Measurements from ENCODE around the gene TMEM117. TPM values are rescaled to one million over a fixed set of nuclear protein-coding genes. Genes with fewer than 3 reads are reported as not detected.
"Not testable (repeated sequence)": the region's sequence is repeated elsewhere in the genome, so short reads cannot be mapped to it uniquely, and the experiment has no call there.

The TMEM117 gene
- total RNA-seq, 1 experiment from 2014 or later: 5.9 TPM

- no peak overlapping the region for H3K27ac ChIP-seq (ENCODE audit: low read depth, low read length, poor library complexity, severe bottlenecking)
- BruUV-seq (replicated peaks): no TSS peak
- CTCF ChIA-PET: no interaction called here
- no peaks in the 10 kb centered on the region for H3K36me3 ChIP-seq (ENCODE audit: insufficient read depth, low read length, poor library complexity, severe bottlenecking)
- H3K27me3 ChIP-seq (replicated peaks; ENCODE audit: insufficient read depth, low read depth, low read length, poor library complexity): no peaks in the 10 kb centered on the region
- POLR2A ChIA-PET (ENCODE audit: low non-redundant PET): no interaction called here
- intact Hi-C loops (cut with micrococcal nuclease; ENCODE audit: unreplicated experiment): no loop called here
- TF ChIP-seq CTCF (conservative IDR thresholded peaks at IDR 0.05; ENCODE audit: low read depth, low read length) (no peak), EZH2 (IDR thresholded peaks at IDR 0.05; ENCODE audit: borderline replicate concordance, low read depth, low read length, poor library complexity, severe bottlenecking) (no peak)
- H3K4me1 ChIP-seq (ENCODE audit: insufficient read depth, low read length, poor library complexity, severe bottlenecking): no peaks in the 10 kb centered on the region
- no peak for DNase-seq (ENCODE audit: low spot score)
- H3K4me3 ChIP-seq (ENCODE audit: low read depth, low read length, poor library complexity, severe bottlenecking): no peak overlapping the region
- H3K9me3 ChIP-seq (ENCODE audit: low read depth, low read length, poor library complexity, severe bottlenecking): no peaks in the 10 kb centered on the region
Observed at GRCh38 chr12:43861015-43861839, 25.3 kb downstream of the TMEM117 start.

GRCh38 chr12:43861840-43862150 lies 25.9 kb downstream of the TMEM117 start:
- H3K27me3 ChIP-seq (replicated peaks; ENCODE audit: insufficient read depth, low read depth, low read length, poor library complexity): no peaks in the 10 kb centered on the region
- no peak for DNase-seq (ENCODE audit: low spot score)
- no peaks in the 10 kb centered on the region for H3K36me3 ChIP-seq (ENCODE audit: insufficient read depth, low read length, poor library complexity, severe bottlenecking)
- ChIA-PET CTCF (no interaction called here), POLR2A (ENCODE audit: low non-redundant PET) (no interaction called here)
- intact Hi-C loops (cut with micrococcal nuclease; ENCODE audit: unreplicated experiment): no loop called here
- H3K4me1 ChIP-seq (ENCODE audit: insufficient read depth, low read length, poor library complexity, severe bottlenecking): no peaks in the 10 kb centered on the region
- no peak for TF ChIP-seq CTCF (conservative IDR thresholded peaks at IDR 0.05; ENCODE audit: low read depth, low read length)
- TF ChIP-seq EZH2 (IDR thresholded peaks at IDR 0.05; ENCODE audit: borderline replicate concordance, low read depth, low read length, poor library complexity, severe bottlenecking): no peak
- H3K27ac ChIP-seq (ENCODE audit: low read depth, low read length, poor library complexity, severe bottlenecking): no peak overlapping the region
- no TSS peak for BruUV-seq (replicated peaks)
- H3K4me3 ChIP-seq (ENCODE audit: low read depth, low read length, poor library complexity, severe bottlenecking): no peak overlapping the region
- no peaks in the 10 kb centered on the region for H3K9me3 ChIP-seq (ENCODE audit: low read depth, low read length, poor library complexity, severe bottlenecking)

GRCh38 chr12:43863770-43864366 lies 28.0 kb downstream of the TMEM117 start:
- Histone ChIP-seq H3K27me3 (replicated peaks; ENCODE audit: insufficient read depth, low read depth, low read length, poor library complexity) (no peaks in the 10 kb centered on the region), H3K36me3 (ENCODE audit: insufficient read depth, low read length, poor library complexity, severe bottlenecking) (no peaks in the 10 kb centered on the region), H3K4me3 (ENCODE audit: low read depth, low read length, poor library complexity, severe bottlenecking) (no peak overlapping the region), H3K4me1 (ENCODE audit: insufficient read depth, low read length, poor library complexity, severe bottlenecking) (no peaks in the 10 kb centered on the region), H3K9me3 (ENCODE audit: low read depth, low read length, poor library complexity, severe bottlenecking) (no peaks in the 10 kb centered on the region), H3K27ac (ENCODE audit: low read depth, low read length, poor library complexity, severe bottlenecking) (no peak overlapping the region)
- intact Hi-C loops (cut with micrococcal nuclease; ENCODE audit: unreplicated experiment): no loop called here
- DNase-seq (ENCODE audit: low spot score): no peak
- TF ChIP-seq EZH2 (IDR thresholded peaks at IDR 0.05; ENCODE audit: borderline replicate concordance, low read depth, low read length, poor library complexity, severe bottlenecking) (no peak), CTCF (conservative IDR thresholded peaks at IDR 0.05; ENCODE audit: low read depth, low read length) (no peak)
- ChIA-PET POLR2A (ENCODE audit: low non-redundant PET) (no interaction called here), CTCF (no interaction called here)
- no TSS peak for BruUV-seq (replicated peaks)

- DNase-seq (ENCODE audit: low spot score); BruUV-seq (replicated peaks); H3K9me3 ChIP-seq (ENCODE audit: low read depth, low read length, poor library complexity, severe bottlenecking); H3K4me3 ChIP-seq (ENCODE audit: low read depth, low read length, poor library complexity, severe bottlenecking); POLR2A ChIA-PET (ENCODE audit: low non-redundant PET); H3K4me1 ChIP-seq (ENCODE audit: insufficient read depth, low read length, poor library complexity, severe bottlenecking); H3K36me3 ChIP-seq (ENCODE audit: insufficient read depth, low read length, poor library complexity, severe bottlenecking); H3K27me3 ChIP-seq (replicated peaks; ENCODE audit: insufficient read depth, low read depth, low read length, poor library complexity); CTCF ChIA-PET; H3K27ac ChIP-seq (ENCODE audit: low read depth, low read length, poor library complexity, severe bottlenecking); intact Hi-C loops (cut with micrococcal nuclease; ENCODE audit: unreplicated experiment): not testable (repeated sequence)
Observed at GRCh38 chr12:43864557-43864956, 28.7 kb downstream of the TMEM117 start.

Data from A673 (cell line).